GM21526 (cell line): ENCODE measurements around the gene WDHD1.
"Not testable (repeated sequence)": the region's sequence is repeated elsewhere in the genome, so short reads cannot be mapped to it uniquely, and the experiment has no call there.

Experiments used
- ATAC-seq: cut with Tn5 transposase; IDR thresholded peaks from one replicate; pipeline ENCODE4 v1.9.1; 2021; ENCODE audit warnings: moderate library complexity; ENCODE audit not compliant: unreplicated experiment, low FRiP score

WDHD1 gene

GRCh38 chr14:54909817-54910558 is 116.9 kb downstream of the WDHD1 start:
- ATAC-seq, result no peak

- not testable (repeated sequence) for ATAC-seq
These were observed 117.9 kb downstream of the WDHD1 start for GRCh38 chr14:54908973-54909372.

GRCh38 chr14:54908190-54908589 is 118.7 kb downstream of the WDHD1 start:
- ATAC-seq, result no peak

- ATAC-seq, result no peak
These were observed 120.8 kb downstream of the WDHD1 start for GRCh38 chr14:54906075-54906474.

GRCh38 chr14:54902521-54903420 is 124.1 kb downstream of the WDHD1 start, which contains the start of gene GCH1:
GCH1 (minus strand) TSS chr14:54902826; CDS start chr14:54902663, 163 bp downstream.
- peak; percentile 80 for ATAC-seq

- ATAC-seq, result peak; percentile 44
These were observed 124.8 kb downstream of the WDHD1 start for GRCh38 chr14:54902143-54902520.

- ATAC-seq, result no peak
These were observed 125.3 kb downstream of the WDHD1 start for GRCh38 chr14:54901380-54902142.

GRCh38 chr14:54899573-54899972 is 127.3 kb downstream of the WDHD1 start:
- no peak for ATAC-seq

GRCh38 chr14:54897809-54898555 is 128.9 kb downstream of the WDHD1 start:
- ATAC-seq, result not testable (repeated sequence)

- ATAC-seq, result no peak
These were observed 131.2 kb downstream of the WDHD1 start for GRCh38 chr14:54895683-54896082.

GRCh38 chr14:54894995-54895394 is 131.9 kb downstream of the WDHD1 start:
- no peak for ATAC-seq

- no peak for ATAC-seq
These were observed 133.6 kb downstream of the WDHD1 start for GRCh38 chr14:54893151-54893760.

GRCh38 chr14:54891471-54892245 is 135.2 kb downstream of the WDHD1 start:
- ATAC-seq, result no peak

GRCh38 chr14:54890788-54891187 is 136.1 kb downstream of the WDHD1 start:
- peak; percentile 86 for ATAC-seq

GRCh38 chr14:54889919-54890318 is 137.0 kb downstream of the WDHD1 start:
- no peak for ATAC-seq
